WTC11 (cell line): ENCODE data around the gene L1CAM.

ENCODE experiments used
- ATF2 ChIP-seq: sonication (generic); formaldehyde crosslinking; IDR thresholded peaks from 2 replicates; pipeline ENCODE4 v1.8.1; 2022; ENCODE audit warnings: low read depth, missing genetic modification reagents, borderline replicate concordance
- ATF3 ChIP-seq: sonication (generic); formaldehyde crosslinking; conservative IDR thresholded peaks from 2 replicates; pipeline ENCODE4 v1.8.1; 2022; ENCODE audit warnings: mild to moderate bottlenecking, missing genetic modification reagents
- CBFB ChIP-seq: sonication (generic); formaldehyde crosslinking; IDR thresholded peaks from 2 replicates; pipeline ENCODE4 v1.8.1; 2022; ENCODE audit warnings: mild to moderate bottlenecking, low read depth, missing genetic modification reagents
- CTCF ChIP-seq: fragments of 200-600 bp; IDR thresholded peaks from 2 replicates; pipeline ENCODE4 v1.8.0; 2022; ENCODE audit warnings: antibody characterized with exemption
- FOXP1 ChIP-seq: sonication (generic); formaldehyde crosslinking; IDR thresholded peaks from 2 replicates; pipeline ENCODE4 v1.8.0; 2022; ENCODE audit warnings: missing genetic modification reagents, mild to moderate bottlenecking, moderate library complexity, borderline replicate concordance
- NFYB ChIP-seq: sonication (generic); formaldehyde crosslinking; conservative IDR thresholded peaks from 2 replicates; pipeline ENCODE4 v1.8.0; 2022; ENCODE audit warnings: low read depth, missing genetic modification reagents
- ZNF138 ChIP-seq: sonication (generic); formaldehyde crosslinking; conservative IDR thresholded peaks from 2 replicates; pipeline ENCODE4 v1.8.1; 2022; ENCODE audit warnings: mild to moderate bottlenecking, moderate library complexity, missing genetic modification reagents
- ZNF281 ChIP-seq: sonication (generic); formaldehyde crosslinking; IDR thresholded peaks from 2 replicates; pipeline ENCODE4 v1.8.0; 2023; ENCODE audit warnings: mild to moderate bottlenecking, missing genetic modification reagents

GRCh38 chrX:153875391-153876111 is 10.4 kb downstream of the L1CAM start:
- TF ChIP-seq CBFB (CRISPR knock-in tag) = peak; percentile 99; the same call in 1 of the 2 replicates
- peak; percentile 72 for TF ChIP-seq NFYB (CRISPR knock-in tag)
- no peak for TF ChIP-seq CTCF
- peak; percentile 99 for TF ChIP-seq ZNF281 (CRISPR knock-in tag)
- peak; percentile 92; the same call in 1 of the 2 replicates for TF ChIP-seq ZNF138 (CRISPR knock-in tag)
- peak; percentile 100 for TF ChIP-seq FOXP1 (CRISPR knock-in tag)
- peak; percentile 95 for TF ChIP-seq ATF2
- peak; percentile 91 for TF ChIP-seq ATF3 (CRISPR knock-in tag)
